Measurements from ENCODE around the gene ROR2.

ROR2 gene

GRCh38 chr9:91942201-91942600 lies 7.8 kb downstream of the ROR2 start:
- no peak overlapping the region for H3K4me3 ChIP-seq (ENCODE audit: low read depth, low read length)
- no peak for TF ChIP-seq CTCF (IDR thresholded peaks at IDR 0.05; ENCODE audit: low read depth, low read length)
- H3K36me3 ChIP-seq: no peaks in the 10 kb centered on the region
- no peaks in the 10 kb centered on the region for H3K9me3 ChIP-seq
- H3K27me3 ChIP-seq: no peaks in the 10 kb centered on the region
- DNase-seq: no peak
- peaks cover 18% of the 10 kb centered on the region for H3K4me1 ChIP-seq

- H3K4me1 ChIP-seq: peaks cover 11% of the 10 kb centered on the region
- no peak for DNase-seq
- H3K27me3 ChIP-seq: no peaks in the 10 kb centered on the region
- no peak for TF ChIP-seq CTCF (IDR thresholded peaks at IDR 0.05; ENCODE audit: low read depth, low read length)
- no peak overlapping the region for H3K4me3 ChIP-seq (ENCODE audit: low read depth, low read length)
- H3K9me3 ChIP-seq: no peaks in the 10 kb centered on the region
- H3K36me3 ChIP-seq: no peaks in the 10 kb centered on the region
These were observed 10.1 kb downstream of the ROR2 start for GRCh38 chr9:91939978-91940377.

- Histone ChIP-seq H3K27me3 (no peaks in the 10 kb centered on the region), H3K4me3 (ENCODE audit: low read depth, low read length) (no peak overlapping the region), H3K36me3 (no peaks in the 10 kb centered on the region), H3K9me3 (no peaks in the 10 kb centered on the region), H3K4me1 (peaks cover 15% of the 10 kb centered on the region)
- DNase-seq: no peak
- no peak for TF ChIP-seq CTCF (IDR thresholded peaks at IDR 0.05; ENCODE audit: low read depth, low read length)
These were observed 12.3 kb downstream of the ROR2 start for GRCh38 chr9:91937727-91938126.

GRCh38 chr9:91937056-91937455 lies 13.0 kb downstream of the ROR2 start:
- Histone ChIP-seq H3K4me3 (ENCODE audit: low read depth, low read length) (no peak overlapping the region), H3K4me1 (peaks cover 17% of the 10 kb centered on the region), H3K36me3 (no peaks in the 10 kb centered on the region), H3K9me3 (no peaks in the 10 kb centered on the region), H3K27me3 (no peaks in the 10 kb centered on the region)
- no peak for TF ChIP-seq CTCF (IDR thresholded peaks at IDR 0.05; ENCODE audit: low read depth, low read length)
- DNase-seq: no peak

- H3K27me3 ChIP-seq: no peaks in the 10 kb centered on the region
- TF ChIP-seq CTCF (IDR thresholded peaks at IDR 0.05; ENCODE audit: low read depth, low read length): no peak
- H3K4me1 ChIP-seq: peaks cover 17% of the 10 kb centered on the region
- no peaks in the 10 kb centered on the region for H3K36me3 ChIP-seq
- no peak for DNase-seq
- H3K9me3 ChIP-seq: no peaks in the 10 kb centered on the region
- H3K4me3 ChIP-seq (ENCODE audit: low read depth, low read length): no peak overlapping the region
These were observed 14.1 kb downstream of the ROR2 start for GRCh38 chr9:91935805-91936514.

- Histone ChIP-seq H3K4me1 (peaks cover 17% of the 10 kb centered on the region), H3K9me3 (peaks cover 2% of the 10 kb centered on the region; the same call in 1 of the 2 replicates), H3K4me3 (ENCODE audit: low read depth, low read length) (no peak overlapping the region), H3K36me3 (no peaks in the 10 kb centered on the region), H3K27me3 (no peaks in the 10 kb centered on the region)
- no peak for DNase-seq
- no peak for TF ChIP-seq CTCF (IDR thresholded peaks at IDR 0.05; ENCODE audit: low read depth, low read length)
These were observed 14.8 kb downstream of the ROR2 start for GRCh38 chr9:91935066-91935749.

All from BE2C (cell line).